PC-9 (cell line): Measurements from ENCODE around the gene CWC27. TPM values are rescaled to one million over a fixed set of nuclear protein-coding genes. Genes with fewer than 3 reads are reported as not detected.

Experiments used
- BruUV-seq: library from RNA; stranded (reverse); fragments of 400-500 nt; replicated peaks from 2 replicates; lab custom pipeline; 2021; lab: Mats Ljungman, UMichigan
- CTCF ChIA-PET: fragments of 300-600 bp; sonication (Branson Sonifier 250); formaldehyde crosslinking; loops from one replicate; lab custom pipeline; 2022; ENCODE audit warnings: antibody characterized with exemption; lab: Charles Lee
- POLR2A ChIA-PET: fragments of 300-600 bp; sonication (Branson Sonifier 250); formaldehyde crosslinking; loops from one replicate; lab custom pipeline; 2022; ENCODE audit warnings: antibody characterized with exemption; ENCODE audit not compliant: unreplicated experiment; lab: Charles Lee
- DNase-seq, 2 experiments: peaks; one replicate each; pipeline versions ENCODE4 v3.0.0 to v3.0.0-alpha.2; 2015 to 2022; ENCODE audit warnings: mixed read lengths in 1 of 2
- H2AFZ ChIP-seq: fragments of 200-600 bp; sonication (generic); 2 replicates; pipeline ENCODE4 v1.8.1; 2017; ENCODE audit warnings: antibody characterized with exemption
- H3F3A ChIP-seq: fragments of 200-600 bp; sonication (generic); 2 replicates; pipeline ENCODE4 v1.8.1; 2017; ENCODE audit warnings: antibody characterized with exemption, mild to moderate bottlenecking, low read depth; ENCODE audit not compliant: insufficient read depth
- H3K27ac ChIP-seq: fragments of 200-600 bp; sonication (generic); 2 replicates; pipeline ENCODE4 v1.6.1; 2016; ENCODE audit warnings: mixed run types
- H3K27me3 ChIP-seq: fragments of 200-600 bp; sonication (generic); 2 replicates; pipeline ENCODE4 v1.6.1; 2016; ENCODE audit warnings: low read depth, mixed run types; ENCODE audit not compliant: insufficient read depth
- H3K36me3 ChIP-seq: fragments of 200-600 bp; sonication (generic); 2 replicates; pipeline ENCODE4 v1.6.1; 2016; ENCODE audit warnings: low read depth, mixed run types
- H3K4me1 ChIP-seq: fragments of 200-600 bp; sonication (generic); replicated peaks from 2 replicates; pipeline ENCODE4 v1.6.1; 2016; ENCODE audit warnings: mixed run types; ENCODE audit not compliant: insufficient read depth
- H3K4me2 ChIP-seq: fragments of 200-600 bp; sonication (generic); 2 replicates; pipeline ENCODE4 v1.6.1; 2017; ENCODE audit warnings: mixed run types
- H3K4me3 ChIP-seq: fragments of 200-600 bp; sonication (generic); 2 replicates; pipeline ENCODE4 v1.6.1; 2016; ENCODE audit warnings: mixed run types
- H3K79me2 ChIP-seq: fragments of 200-600 bp; sonication (generic); 2 replicates; pipeline ENCODE4 v1.6.1; 2017; ENCODE audit warnings: low read depth, mixed run types
- H3K9me2 ChIP-seq: fragments of 200-600 bp; sonication (generic); 2 replicates; pipeline ENCODE4 v1.8.1; 2017; ENCODE audit warnings: mild to moderate bottlenecking; ENCODE audit not compliant: insufficient read depth
- H3K9me3 ChIP-seq: fragments of 200-600 bp; sonication (generic); 2 replicates; pipeline ENCODE4 v1.8.1; 2016; ENCODE audit warnings: low read depth; ENCODE audit not compliant: insufficient read depth
- H4K20me1 ChIP-seq: fragments of 200-600 bp; sonication (generic); 2 replicates; pipeline ENCODE4 v1.8.1; 2017; ENCODE audit not compliant: insufficient read depth
- EZH2 ChIP-seq: fragments of 200-600 bp; sonication (generic); IDR thresholded peaks from 2 replicates; pipeline ENCODE4 v1.8.0; 2017; ENCODE audit warnings: antibody characterized with exemption, low read depth
- intact Hi-C: fragments of 100-400 bp; cut with micrococcal nuclease; formaldehyde crosslinking; loops from one replicate; pipeline ENCODE4 v1.10.0; 2022; ENCODE audit not compliant: unreplicated experiment
- total RNA-seq: library from RNA; stranded (reverse); gene quantifications from 2 replicates; pipeline ENCODE4 v1.2.3, GENCODE V29; 2021
- TF ChIP-seq, protein P1 (sequence below): fragments of 200-600 bp; sonication (generic); conservative IDR thresholded peaks from 2 replicates; pipeline ENCODE4 v1.6.1; 2017; ENCODE audit warnings: mixed run types, antibody characterized with exemption, mild to moderate bottlenecking, moderate library complexity

The CWC27 gene
- total RNA-seq, 1 experiment from 2014 or later = 24.1 TPM

- no peak overlapping the region for H2AFZ ChIP-seq
- H3F3A ChIP-seq = no peaks in the 10 kb centered on the region
- H3K27me3 ChIP-seq = no peaks in the 10 kb centered on the region
- no peak overlapping the region for H3K27ac ChIP-seq
- no peaks in the 10 kb centered on the region for H3K9me3 ChIP-seq
- intact Hi-C loops = no loop called here
- no peak for DNase-seq
- no peaks in the 10 kb centered on the region for H4K20me1 ChIP-seq
- no peaks in the 10 kb centered on the region for H3K79me2 ChIP-seq
- H3K4me2 ChIP-seq = no peak overlapping the region
- no TSS peak for BruUV-seq
- H3K4me3 ChIP-seq = no peak overlapping the region
- no peaks in the 10 kb centered on the region for H3K36me3 ChIP-seq
- H3K9me2 ChIP-seq = no peaks in the 10 kb centered on the region
- no peak for TF ChIP-seq EZH2
- TF ChIP-seq, protein P1, sequence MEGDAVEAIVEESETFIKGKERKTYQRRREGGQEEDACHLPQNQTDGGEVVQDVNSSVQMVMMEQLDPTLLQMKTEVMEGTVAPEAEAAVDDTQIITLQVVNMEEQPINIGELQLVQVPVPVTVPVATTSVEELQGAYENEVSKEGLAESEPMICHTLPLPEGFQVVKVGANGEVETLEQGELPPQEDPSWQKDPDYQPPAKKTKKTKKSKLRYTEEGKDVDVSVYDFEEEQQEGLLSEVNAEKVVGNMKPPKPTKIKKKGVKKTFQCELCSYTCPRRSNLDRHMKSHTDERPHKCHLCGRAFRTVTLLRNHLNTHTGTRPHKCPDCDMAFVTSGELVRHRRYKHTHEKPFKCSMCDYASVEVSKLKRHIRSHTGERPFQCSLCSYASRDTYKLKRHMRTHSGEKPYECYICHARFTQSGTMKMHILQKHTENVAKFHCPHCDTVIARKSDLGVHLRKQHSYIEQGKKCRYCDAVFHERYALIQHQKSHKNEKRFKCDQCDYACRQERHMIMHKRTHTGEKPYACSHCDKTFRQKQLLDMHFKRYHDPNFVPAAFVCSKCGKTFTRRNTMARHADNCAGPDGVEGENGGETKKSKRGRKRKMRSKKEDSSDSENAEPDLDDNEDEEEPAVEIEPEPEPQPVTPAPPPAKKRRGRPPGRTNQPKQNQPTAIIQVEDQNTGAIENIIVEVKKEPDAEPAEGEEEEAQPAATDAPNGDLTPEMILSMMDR = no peak
- ChIA-PET CTCF (no interaction called here), POLR2A (no interaction called here)
- no peaks in the 10 kb centered on the region for H3K4me1 ChIP-seq
These were observed 106.0 kb downstream of the CWC27 start for GRCh38 chr5:64874753-64875152.

DNA sequence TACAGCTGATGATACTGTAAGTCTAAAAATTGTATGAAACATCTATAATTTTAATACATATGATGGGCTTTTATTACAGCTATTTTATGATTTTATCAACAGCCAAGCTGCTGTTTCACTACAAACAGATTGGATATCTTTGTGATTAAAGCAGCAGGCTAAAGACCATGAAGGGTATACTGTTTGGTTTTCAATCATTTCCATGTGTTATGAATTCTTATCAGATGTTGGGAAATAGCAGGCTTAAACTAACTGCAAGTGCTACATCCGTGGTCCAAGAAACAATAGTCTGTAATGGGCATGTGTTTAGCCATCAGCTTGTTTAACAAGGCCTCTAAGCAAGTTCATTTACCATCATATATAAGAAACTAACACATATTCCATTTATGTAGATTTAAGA lies 107.5 kb downstream of the CWC27 start:
- TF ChIP-seq, protein P1 = no peak
- no peak for TF ChIP-seq EZH2
- no TSS peak for BruUV-seq
- no peaks in the 10 kb centered on the region for H3K79me2 ChIP-seq
- no peaks in the 10 kb centered on the region for H3K9me3 ChIP-seq
- H3K4me3 ChIP-seq = no peak overlapping the region
- DNase-seq = no peak
- H3K4me2 ChIP-seq = no peak overlapping the region
- no peaks in the 10 kb centered on the region for H4K20me1 ChIP-seq
- H3K36me3 ChIP-seq = no peaks in the 10 kb centered on the region
- no peaks in the 10 kb centered on the region for H3K9me2 ChIP-seq
- no peaks in the 10 kb centered on the region for H3K27me3 ChIP-seq
- no peaks in the 10 kb centered on the region for H3K4me1 ChIP-seq
- H3F3A ChIP-seq = no peaks in the 10 kb centered on the region
- H2AFZ ChIP-seq = no peak overlapping the region
- H3K27ac ChIP-seq = no peak overlapping the region
- intact Hi-C loops = no loop called here
- POLR2A ChIA-PET = no interaction called here
- CTCF ChIA-PET = no interaction called here

DNA sequence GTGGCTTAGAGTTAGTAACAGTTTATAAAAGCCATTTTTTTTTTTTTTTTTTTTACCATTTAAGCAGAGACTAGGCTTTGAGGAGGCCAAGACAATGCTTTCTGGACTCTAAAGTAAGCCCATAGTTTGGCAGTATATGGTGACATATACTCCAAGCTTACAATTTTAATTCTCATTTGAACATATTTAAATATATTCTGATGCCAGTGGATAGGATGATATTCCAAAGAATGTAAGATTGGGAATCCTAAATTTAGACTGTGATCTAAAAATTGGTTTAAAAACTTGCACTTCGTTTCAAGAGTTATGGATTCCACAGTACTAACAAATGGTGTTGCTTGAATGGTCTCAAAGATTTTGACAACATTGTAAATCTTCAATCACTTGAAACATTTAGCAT lies 112.1 kb downstream of the CWC27 start:
- H3K79me2 ChIP-seq = no peaks in the 10 kb centered on the region
- no peaks in the 10 kb centered on the region for H3K9me2 ChIP-seq
- no peaks in the 10 kb centered on the region for H3K9me3 ChIP-seq
- H4K20me1 ChIP-seq = no peaks in the 10 kb centered on the region
- no peak for DNase-seq
- H3K36me3 ChIP-seq = no peaks in the 10 kb centered on the region
- H3K27me3 ChIP-seq = no peaks in the 10 kb centered on the region
- H3F3A ChIP-seq = no peaks in the 10 kb centered on the region
- H3K27ac ChIP-seq = no peak overlapping the region
- intact Hi-C loops = no loop called here
- no peak overlapping the region for H3K4me3 ChIP-seq
- BruUV-seq = no TSS peak
- no peak overlapping the region for H2AFZ ChIP-seq
- POLR2A ChIA-PET = no interaction called here
- H3K4me2 ChIP-seq = no peak overlapping the region
- H3K4me1 ChIP-seq = no peaks in the 10 kb centered on the region
- TF ChIP-seq, protein P1 = no peak
- CTCF ChIA-PET = no interaction called here
